Measurements from ENCODE around the gene CATSPER1. TPM values are rescaled to one million over a fixed set of nuclear protein-coding genes. Genes with fewer than 3 reads are reported as not detected.
"Not testable (repeated sequence)": the region's sequence is repeated elsewhere in the genome, so short reads cannot be mapped to it uniquely, and the experiment has no call there.

Gene CATSPER1
- total and polyA plus RNA-seq, 2 experiments from 2014 or later: not detected

DNA sequence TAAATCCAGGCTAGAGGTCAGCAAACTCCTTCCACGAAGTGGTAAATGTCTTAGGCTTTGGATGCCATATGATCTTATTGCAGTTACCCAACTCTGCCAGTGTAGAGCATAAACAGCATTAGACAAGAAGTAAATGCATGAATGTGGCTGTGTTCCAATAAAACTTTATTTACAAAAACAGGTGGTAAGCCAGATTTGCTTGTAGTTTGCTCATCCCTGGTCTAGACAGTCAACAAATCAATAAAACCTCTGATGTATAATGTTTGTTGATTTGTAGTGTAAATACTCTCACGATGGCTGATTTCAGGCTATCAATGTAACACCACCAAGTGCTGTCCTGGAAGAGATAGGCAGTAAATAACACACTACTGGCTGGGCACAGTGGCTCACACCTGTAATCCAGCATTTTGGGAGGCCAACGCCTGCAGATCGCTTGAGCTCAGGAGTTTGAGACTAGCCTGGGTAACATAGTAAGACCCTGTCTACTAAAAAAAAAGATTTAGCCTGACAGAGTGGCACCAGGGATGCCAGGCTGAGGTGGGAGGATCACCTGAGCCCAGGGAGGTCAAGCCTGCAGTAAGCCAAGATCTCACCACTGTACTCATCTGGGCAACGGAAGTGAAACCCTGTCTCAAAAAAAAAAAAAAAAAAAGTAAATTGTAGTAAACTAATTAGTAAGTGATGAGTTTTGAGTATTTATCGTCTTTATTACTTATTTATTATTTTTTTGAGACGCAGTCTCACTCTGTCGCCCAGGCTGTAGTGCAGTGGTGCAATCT lies 6.9 kb upstream of the CATSPER1 start:
- Histone ChIP-seq H3K27ac (no peak overlapping the region), H3K36me3 (no peaks in the 10 kb centered on the region), H3K9me3 (ENCODE audit: low read depth) (no peaks in the 10 kb centered on the region), H3K4me3 (no peak overlapping the region), H3K4me1 (ENCODE audit: low read depth) (no peaks in the 10 kb centered on the region), H3K27me3 (no peaks in the 10 kb centered on the region)
- DNase-seq (ENCODE audit: low read depth in 1 of 2, low spot score in 1 of 2): no peak
- TF ChIP-seq, protein P1, sequence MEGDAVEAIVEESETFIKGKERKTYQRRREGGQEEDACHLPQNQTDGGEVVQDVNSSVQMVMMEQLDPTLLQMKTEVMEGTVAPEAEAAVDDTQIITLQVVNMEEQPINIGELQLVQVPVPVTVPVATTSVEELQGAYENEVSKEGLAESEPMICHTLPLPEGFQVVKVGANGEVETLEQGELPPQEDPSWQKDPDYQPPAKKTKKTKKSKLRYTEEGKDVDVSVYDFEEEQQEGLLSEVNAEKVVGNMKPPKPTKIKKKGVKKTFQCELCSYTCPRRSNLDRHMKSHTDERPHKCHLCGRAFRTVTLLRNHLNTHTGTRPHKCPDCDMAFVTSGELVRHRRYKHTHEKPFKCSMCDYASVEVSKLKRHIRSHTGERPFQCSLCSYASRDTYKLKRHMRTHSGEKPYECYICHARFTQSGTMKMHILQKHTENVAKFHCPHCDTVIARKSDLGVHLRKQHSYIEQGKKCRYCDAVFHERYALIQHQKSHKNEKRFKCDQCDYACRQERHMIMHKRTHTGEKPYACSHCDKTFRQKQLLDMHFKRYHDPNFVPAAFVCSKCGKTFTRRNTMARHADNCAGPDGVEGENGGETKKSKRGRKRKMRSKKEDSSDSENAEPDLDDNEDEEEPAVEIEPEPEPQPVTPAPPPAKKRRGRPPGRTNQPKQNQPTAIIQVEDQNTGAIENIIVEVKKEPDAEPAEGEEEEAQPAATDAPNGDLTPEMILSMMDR (IDR thresholded peaks at IDR 0.05; ENCODE audit: low read depth, low read length): no peak

DNA sequence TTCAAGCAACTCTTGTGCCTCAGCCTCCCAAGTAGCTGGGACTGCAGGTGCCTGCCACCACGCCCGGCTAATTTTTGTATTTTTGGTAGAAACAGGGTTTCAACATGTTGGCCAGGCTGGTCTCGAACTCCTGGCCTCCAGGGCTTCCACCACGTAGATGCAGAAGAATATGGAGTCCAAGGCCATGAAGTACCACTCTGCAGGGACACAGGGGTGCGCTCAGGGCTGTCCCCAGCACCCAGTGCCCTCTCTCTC lies 3.2 kb downstream of the CATSPER1 start:
- not testable (repeated sequence) for H3K27ac ChIP-seq; H3K9me3 ChIP-seq (ENCODE audit: low read depth); DNase-seq (ENCODE audit: low read depth in 1 of 2, low spot score in 1 of 2); H3K4me1 ChIP-seq (ENCODE audit: low read depth); H3K4me3 ChIP-seq; H3K36me3 ChIP-seq
- H3K27me3 ChIP-seq: peaks cover 12% of the 10 kb centered on the region

DNA sequence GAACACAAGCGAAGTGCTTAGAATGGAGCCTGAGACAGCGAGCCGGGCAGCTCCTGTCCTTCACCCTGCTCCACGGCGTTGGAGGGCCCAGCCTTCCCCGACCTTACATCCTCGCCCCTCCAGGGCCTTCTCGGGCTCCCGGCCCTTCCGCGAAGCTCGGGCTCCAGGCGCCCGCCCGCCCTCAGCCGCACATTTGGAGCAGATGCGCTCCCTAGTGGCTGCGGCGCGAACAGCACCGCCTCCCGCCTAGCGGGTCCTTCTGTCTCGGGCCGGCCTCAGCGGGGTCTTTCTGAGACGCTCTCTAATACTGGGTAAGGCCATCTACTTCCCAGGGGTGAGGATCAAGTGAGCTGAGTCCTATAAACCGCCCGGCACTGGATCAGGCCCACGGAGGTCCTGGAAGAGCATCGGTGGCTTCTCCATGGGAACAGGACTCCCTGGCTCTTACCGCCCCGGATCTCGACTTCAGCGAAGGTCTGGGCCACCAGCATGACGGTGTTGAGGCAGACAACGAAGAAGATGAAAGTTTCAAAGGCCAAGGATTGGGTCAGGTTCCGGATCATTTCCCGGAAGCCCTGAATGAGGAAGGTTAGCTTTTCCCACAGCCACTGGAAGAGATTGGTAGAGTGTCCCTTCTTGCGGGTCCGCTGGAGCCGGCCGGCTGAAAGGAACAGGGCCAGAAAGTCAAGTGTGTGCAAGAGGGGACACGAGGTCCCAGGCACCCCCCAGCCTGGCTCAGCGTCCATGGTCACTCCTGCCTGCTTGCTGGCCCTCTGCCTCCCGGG lies 3.7 kb downstream of the CATSPER1 start:
- Histone ChIP-seq H3K9me3 (ENCODE audit: low read depth) (no peaks in the 10 kb centered on the region), H3K27me3 (peaks cover 12% of the 10 kb centered on the region), H3K4me1 (ENCODE audit: low read depth) (no peaks in the 10 kb centered on the region), H3K27ac (no peak overlapping the region), H3K36me3 (no peaks in the 10 kb centered on the region), H3K4me3 (no peak overlapping the region)
- DNase-seq (ENCODE audit: low read depth in 1 of 2, low spot score in 1 of 2): peak; percentile 69 to 82
- TF ChIP-seq, protein P1 (IDR thresholded peaks at IDR 0.05; ENCODE audit: low read depth, low read length): peak; percentile 93

DNA sequence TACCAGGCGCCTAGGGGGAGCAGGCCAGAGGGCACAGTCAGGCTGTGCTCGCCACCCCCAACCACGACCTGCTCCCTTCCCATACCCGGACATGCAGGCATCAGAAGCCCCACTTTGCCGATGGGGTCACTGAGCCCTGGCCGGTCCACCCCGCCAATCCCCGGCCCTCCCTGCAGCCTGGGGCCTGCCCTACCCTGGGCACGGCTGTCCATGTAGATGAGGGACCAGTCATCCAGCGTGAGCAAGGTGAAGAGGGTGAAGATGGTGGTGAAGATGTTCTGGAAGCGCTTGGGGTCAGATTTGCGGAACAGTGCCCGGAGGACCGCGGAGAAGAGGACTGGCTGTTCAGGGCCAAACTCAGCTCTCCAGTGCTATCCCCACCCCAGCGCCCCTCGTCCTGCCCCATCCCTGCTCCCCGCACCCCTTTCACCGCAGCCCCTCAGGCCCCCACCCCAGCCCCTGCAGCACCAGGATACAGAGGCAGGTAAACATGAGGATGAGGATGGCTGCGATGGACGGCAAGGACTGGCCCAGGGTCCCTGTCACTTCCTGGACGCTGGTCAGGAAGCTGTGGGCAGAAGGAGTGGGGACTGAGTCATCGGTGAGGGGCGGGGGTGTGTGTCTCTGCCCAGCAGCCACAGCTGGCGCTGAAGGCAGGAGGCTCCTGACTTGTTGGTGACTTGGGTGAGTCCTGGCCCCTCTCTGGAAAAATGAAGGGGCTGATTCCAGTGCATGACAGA lies 5.5 kb downstream of the CATSPER1 start:
- peak in 1 of 2 donors; percentile 64 for DNase-seq (ENCODE audit: low read depth in 1 of 2, low spot score in 1 of 2)
- Histone ChIP-seq H3K36me3 (no peaks in the 10 kb centered on the region), H3K27ac (no peak overlapping the region), H3K9me3 (ENCODE audit: low read depth) (no peaks in the 10 kb centered on the region), H3K4me3 (no peak overlapping the region), H3K27me3 (peaks cover 12% of the 10 kb centered on the region), H3K4me1 (ENCODE audit: low read depth) (no peaks in the 10 kb centered on the region)
- TF ChIP-seq, protein P1 (IDR thresholded peaks at IDR 0.05; ENCODE audit: low read depth, low read length): no peak

DNA sequence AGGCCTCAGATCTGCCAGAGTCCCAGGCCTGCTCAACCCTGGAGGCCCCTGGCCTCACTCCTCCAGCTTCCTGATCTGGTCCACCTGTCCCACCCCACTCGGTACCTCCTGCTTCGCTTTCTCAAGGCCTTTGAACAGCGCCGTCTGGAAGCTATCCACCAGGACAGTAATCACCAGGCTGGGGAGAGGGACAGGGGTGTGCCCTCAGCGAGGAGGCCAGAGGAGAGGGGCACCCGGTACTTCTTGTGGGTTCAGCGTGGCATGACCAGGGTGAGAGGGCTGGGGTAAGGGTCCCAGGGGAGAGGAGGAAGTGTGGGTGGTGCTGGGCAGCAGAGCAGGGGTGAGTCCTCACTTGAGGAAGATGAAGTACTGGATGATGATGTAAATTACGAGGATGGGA lies 6.1 kb downstream of the CATSPER1 start:
- H3K4me1 ChIP-seq (ENCODE audit: low read depth): no peaks in the 10 kb centered on the region
- TF ChIP-seq, protein P1 (IDR thresholded peaks at IDR 0.05; ENCODE audit: low read depth, low read length): no peak
- H3K9me3 ChIP-seq (ENCODE audit: low read depth): no peaks in the 10 kb centered on the region
- no peak overlapping the region for H3K4me3 ChIP-seq
- no peak overlapping the region for H3K27ac ChIP-seq
- no peaks in the 10 kb centered on the region for H3K36me3 ChIP-seq
- no peak for DNase-seq (ENCODE audit: low read depth in 1 of 2, low spot score in 1 of 2)
- H3K27me3 ChIP-seq: peaks cover 12% of the 10 kb centered on the region
